Measurements from ENCODE around the gene PPCDC.

DNA sequence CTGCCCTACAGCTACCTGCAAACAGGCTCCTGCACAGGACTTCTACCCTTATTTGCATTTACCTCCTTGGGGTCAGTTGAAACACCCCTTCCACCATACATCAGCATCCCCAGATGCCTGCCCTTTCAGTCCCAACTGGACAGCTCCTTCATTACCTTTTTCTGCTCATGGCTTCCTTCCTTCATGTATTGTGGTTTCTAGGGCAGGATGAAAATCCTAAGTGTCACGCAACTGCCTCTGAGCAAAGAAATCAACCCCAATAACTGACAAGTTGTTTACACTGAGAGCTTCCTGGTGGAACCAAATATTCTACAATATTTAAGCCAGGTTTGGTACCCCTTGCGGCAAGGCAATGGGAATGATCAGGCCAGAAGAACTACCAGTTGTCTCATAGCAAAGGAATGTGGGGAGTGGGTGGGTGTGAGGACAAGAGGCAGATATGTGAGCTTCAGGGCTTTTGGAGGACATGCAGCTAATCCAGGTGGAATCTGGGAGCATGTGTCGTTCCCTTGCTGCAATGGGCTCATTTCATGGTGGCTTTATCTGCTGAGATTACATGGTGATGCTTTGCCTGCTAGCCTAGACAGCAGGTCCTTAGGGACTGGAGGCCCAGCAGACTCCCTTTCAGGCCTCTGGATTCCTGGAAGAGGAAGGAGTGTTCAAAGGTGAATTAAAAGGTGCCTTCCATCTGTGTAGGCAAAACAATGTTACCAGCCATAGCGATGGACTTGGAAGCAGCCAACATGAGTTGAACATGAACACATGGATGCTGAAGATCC, 34.9 kb downstream of the PPCDC start:
- no peak for TF ChIP-seq POLR2A (IDR thresholded peaks at IDR 0.05)
- no peak for TF ChIP-seq CTCF (IDR thresholded peaks at IDR 0.05)
